Renal cortical epithelial cell (primary cell): ENCODE measurements around the gene STAP2. TPM values are rescaled to one million over a fixed set of nuclear protein-coding genes. Genes with fewer than 3 reads are reported as not detected.
A peak's percentile ranks its signal among the peaks of the same experiment; 100 is the strongest.
"Not testable (repeated sequence)": the region's sequence is repeated elsewhere in the genome, so short reads cannot be mapped to it uniquely, and the experiment has no call there.

ENCODE experiments used
- DNase-seq: peaks from one replicate; pipeline ENCODE4 v3.0.0-alpha.2; 2011; ENCODE audit warnings: low read depth
- total RNA-seq: library from RNA; depleted of rRNA; stranded (reverse); fragments of >200 nt; gene quantifications from 2 replicates; pipeline ENCODE4 v1.2.3, GENCODE V29; 2014

Gene STAP2
- total RNA-seq, 1 donor from 2014 or later = 26.6 TPM

DNA sequence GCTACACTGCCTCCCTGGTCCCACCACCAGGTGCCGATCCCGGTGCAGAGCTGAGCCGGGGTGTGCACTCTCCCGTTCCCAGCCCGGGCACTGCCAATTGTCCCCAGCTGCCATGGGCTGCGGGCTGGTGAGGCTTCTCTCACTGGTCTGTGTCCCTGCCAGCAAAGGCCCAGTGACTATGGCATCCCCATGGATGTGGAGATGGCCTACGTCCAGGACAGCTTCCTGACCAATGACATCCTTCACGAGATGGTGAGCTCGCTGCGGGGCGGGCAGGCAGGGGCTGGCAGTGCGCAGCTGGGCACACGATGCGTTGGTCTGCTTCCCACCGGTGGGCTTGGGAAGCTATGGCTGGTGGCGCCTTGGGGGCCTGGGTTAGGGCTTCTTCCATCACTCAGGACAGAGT lies 19.3 kb upstream of the STAP2 start:
- DNase-seq = no peak

DNA sequence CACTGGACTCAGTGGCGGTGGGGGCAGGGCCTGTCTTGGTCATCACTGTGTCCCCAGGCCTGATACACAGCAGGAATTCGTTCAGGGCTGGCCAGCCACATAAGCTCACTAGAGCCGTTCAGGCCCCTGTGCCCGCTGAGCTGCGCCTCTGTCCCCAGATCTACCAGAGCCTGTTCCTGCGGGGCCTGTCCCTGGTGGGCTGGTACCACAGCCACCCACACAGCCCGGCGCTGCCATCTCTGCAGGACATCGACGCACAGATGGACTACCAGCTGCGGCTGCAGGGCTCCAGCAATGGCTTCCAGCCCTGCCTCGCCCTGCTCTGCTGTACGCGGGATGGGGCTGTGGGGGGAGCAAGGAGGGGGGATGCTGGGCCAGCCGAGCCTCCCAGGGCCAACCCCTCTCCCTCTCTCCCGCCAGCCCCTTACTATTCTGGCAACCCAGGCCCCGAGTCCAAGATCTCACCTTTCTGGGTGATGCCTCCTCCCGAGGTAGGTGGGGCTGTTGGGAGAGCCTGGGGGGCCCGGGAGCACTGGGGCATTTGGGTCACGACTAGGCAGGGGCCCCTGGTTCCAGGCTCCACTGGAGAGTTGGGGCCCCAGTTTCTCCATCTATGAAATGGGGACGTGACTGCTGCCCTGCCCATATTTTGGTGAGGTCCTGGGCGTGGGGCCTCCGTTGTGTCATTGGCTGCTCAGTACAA lies 18.6 kb upstream of the STAP2 start:
- no peak for DNase-seq

- DNase-seq = no peak
Observed at GRCh38 chr19:4354897-4355296, 16.3 kb upstream of the STAP2 start.

- no peak for DNase-seq
Observed at GRCh38 chr19:4354282-4354681, 15.7 kb upstream of the STAP2 start.

- peak; percentile 56 for DNase-seq
Observed at GRCh38 chr19:4352701-4353121, 14.1 kb upstream of the STAP2 start.

DNA sequence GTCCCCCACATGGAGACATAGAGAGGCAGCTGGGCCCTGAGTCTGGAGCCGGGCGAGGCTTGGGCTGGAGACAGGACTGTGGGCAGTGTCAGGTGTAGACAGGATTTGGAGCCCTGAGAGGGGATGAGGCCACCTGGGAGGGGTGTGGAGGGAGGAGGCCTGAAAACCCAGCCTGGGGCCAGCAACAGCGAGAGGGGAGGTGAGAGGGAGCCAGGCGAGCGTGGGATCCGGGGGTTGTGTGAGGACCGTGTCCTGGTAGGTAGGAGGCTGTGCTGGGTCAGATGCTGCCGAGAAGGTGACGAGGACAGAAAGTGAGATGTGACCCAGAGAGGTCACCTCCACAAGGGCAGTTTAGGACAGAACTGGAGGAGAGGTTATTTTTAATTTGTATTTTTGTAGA lies 12.1 kb upstream of the STAP2 start:
- no peak for DNase-seq

DNA sequence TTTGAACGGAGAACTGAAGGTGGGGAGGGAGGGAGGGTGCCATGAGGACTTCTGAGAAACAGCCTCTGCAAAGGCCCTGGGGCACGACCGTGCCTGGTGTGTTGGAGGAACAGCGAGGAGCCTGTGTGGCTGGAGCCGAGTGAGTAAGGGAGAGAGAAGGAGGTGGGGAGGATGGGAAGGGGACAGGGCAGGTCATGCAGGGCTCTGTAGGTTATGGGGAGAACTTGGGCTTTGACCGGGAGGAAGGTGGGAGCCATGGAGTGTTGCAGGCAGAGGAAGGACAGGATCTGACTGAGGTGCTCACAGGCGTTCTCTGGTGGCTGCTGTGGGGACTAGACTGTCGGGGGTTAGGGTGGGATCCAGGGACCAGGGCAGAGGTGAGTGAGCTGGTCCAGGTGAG lies 11.5 kb upstream of the STAP2 start:
- DNase-seq = no peak

DNA sequence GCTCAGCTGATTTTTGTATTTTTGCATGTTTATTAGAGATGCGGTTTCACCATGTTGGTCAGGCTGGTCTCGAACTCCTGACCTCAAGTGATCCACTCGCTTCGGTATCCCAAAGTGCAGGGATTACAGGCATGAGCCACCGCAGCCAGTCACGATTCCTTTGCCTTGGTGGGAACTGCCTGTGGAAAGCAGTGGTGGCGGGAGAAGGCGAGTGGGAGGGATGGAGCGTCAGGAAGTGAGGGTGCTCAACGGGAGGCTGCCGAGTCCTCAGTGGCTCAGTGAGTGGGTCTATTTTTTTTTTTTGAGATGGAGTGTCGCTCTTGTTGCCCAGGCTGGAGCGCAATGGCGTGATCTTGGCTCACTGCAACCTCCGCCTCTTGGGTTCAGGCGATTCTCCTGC lies 10.6 kb upstream of the STAP2 start:
- DNase-seq = not testable (repeated sequence)

GRCh38 chr19:4347521-4347920 lies 8.9 kb upstream of the STAP2 start:
- DNase-seq = no peak

DNA sequence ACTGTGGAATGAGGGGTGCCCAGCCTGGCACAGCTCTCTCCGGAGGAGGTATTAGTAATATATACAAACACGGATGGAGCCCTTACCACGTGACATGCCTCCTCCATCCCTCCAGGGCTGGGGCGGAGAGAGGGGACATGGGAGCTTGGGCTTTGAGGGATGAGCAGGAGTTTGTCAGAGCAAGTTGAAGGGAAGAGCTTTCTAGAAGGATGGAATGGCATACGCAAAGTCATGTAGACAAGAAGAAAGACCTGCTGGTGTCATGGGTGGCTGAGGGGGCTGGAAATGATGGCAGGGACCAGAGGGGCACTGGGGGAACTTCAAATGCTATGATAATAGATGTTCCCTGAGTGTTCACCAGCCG lies 7.4 kb upstream of the STAP2 start:
- DNase-seq = no peak

GRCh38 chr19:4345342-4346019 lies 6.9 kb upstream of the STAP2 start:
- DNase-seq = no peak

DNA sequence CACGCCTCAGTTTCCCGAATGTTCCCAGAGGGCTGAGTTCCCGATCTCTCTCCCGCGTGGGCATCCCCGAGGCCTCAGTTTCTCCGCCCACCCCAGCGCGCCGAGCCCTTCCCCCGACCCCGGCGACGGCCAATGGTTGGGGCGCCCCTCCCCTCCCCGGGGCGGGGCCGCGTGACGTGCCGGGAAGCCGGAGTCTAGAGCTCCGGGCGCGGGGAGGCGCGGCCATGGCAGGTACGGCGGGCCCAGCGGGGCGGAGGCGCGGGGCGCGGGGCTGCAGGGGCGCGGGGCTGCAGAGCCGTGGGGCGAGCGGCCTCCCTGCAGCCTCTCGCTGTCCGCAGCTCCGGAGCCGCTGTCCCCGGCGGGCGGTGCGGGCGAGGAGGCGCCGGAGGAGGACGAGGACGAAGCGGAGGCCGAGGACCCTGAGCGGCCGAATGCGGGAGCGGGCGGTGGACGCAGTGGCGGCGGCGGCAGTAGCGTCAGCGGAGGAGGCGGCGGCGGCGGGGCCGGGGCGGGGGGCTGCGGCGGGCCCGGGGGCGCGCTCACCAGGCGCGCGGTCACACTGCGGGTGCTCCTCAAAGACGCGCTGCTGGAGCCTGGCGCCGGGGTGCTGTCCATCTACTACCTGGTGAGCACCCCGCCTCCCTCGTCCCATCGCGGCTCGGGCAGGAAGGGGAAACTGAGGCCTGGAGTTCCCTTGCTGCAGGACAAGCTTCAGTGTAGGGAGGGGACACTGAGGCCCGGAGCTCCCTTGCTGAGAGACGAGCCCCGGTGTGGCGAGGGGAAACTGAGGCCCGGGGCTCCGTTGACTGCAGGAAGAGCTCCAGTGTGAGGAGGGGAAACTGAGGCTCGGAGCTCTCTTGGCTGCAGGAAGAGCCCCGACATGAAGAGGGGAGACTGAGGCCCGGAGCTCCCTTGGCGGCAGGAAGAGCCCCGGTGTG lies 5.0 kb upstream of the STAP2 start, which contains the start of gene MPND:
Gene MPND (plus strand): TSS at position 193 of the 938 bp plus-strand sequence. CDS start 32 bp downstream, at position 225.
- DNase-seq = peak; percentile 46

GRCh38 chr19:4342615-4343369 lies 4.2 kb upstream of the STAP2 start:
- DNase-seq = peak; percentile 100

GRCh38 chr19:4342314-4342614 lies 3.6 kb upstream of the STAP2 start:
- no peak for DNase-seq

DNA sequence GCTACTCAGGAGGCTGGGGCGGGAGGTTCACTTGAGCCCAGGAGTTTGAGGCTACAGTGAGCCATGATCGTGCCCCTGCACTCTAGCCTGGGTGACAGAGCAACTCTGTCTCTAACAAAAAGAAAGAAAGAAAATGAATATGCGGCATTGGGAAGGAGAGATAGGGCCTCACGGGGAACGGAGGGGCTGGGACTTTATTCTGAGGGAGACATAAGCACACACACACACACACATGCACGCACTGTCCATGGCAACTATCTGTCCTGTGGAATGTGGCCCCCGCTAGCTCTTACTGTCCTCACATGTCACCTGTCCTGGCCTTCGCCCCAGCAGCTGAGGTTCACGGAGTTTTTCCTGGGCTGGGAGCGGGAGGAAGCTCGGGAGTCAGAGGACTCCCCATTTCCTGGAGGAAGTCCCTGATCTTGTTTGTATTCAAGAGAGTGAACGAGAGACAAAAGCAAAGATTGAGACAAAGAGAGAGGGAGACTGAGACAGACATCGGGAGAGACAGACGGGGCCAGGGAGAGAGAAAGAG lies 654 bp downstream of the STAP2 start:
- DNase-seq = peak; percentile 5

DNA sequence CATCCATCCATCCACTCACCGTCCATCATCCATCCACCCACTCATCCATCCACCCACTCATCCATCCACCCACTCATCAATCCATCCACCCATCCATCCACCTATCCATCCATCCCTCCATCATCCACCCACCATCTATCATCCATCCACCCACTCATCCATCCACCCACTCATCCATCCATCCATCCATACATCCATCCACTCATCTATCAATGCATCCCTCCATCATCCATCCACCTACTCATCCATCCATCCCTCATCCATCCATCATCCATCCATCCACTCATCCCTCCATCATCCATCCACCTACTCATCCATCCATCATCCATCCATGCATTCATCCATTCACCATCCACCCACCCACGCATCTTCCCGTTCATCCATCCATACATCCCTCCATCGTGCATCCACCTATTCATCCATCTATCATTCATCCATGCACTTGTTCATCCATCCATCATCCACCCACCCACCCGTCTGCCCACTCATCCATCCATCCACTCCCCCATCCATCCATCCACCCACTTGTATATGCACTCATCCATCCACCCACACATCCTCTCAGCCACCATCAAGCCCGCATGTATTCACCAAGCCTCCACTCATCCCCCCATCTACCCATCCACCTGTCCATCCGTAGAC lies 3.6 kb downstream of the STAP2 start:
- no peak for DNase-seq

- DNase-seq = no peak
Observed at GRCh38 chr19:4329858-4330257, 8.8 kb downstream of the STAP2 start.

DNA sequence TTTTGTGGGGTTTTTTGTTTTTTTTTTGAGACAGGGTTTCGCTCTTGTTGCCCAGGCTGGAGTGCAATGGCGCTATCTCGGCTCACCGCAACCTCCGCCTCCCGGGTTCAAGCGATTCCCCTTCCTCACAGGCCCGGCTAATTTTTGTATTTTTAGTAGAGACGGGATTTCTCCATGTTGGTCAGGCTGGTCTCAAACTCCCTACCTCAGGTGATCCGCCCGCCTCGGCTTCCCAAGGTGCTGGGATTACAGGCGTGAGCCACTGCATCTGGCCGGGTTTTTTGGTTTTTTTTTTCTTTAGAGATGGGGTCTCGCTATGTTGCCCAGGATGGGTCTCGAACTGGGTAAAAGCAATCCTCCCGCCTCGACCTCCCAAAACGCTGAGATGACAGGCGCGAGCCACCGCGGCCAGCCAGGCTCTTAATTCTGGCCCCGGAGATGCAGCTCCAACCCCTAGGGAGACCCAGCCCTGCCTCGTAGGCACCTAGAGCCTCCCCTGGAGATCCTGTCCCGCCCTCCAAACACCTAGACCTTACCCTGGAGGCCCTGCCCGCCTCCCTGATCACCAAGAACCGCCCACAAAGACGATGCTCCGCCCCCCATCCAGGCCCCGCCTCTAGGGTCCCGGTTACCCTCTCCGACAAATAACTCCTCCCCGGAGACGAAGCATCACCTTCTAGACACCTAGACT lies 9.5 kb downstream of the STAP2 start:
- not testable (repeated sequence) for DNase-seq

DNA sequence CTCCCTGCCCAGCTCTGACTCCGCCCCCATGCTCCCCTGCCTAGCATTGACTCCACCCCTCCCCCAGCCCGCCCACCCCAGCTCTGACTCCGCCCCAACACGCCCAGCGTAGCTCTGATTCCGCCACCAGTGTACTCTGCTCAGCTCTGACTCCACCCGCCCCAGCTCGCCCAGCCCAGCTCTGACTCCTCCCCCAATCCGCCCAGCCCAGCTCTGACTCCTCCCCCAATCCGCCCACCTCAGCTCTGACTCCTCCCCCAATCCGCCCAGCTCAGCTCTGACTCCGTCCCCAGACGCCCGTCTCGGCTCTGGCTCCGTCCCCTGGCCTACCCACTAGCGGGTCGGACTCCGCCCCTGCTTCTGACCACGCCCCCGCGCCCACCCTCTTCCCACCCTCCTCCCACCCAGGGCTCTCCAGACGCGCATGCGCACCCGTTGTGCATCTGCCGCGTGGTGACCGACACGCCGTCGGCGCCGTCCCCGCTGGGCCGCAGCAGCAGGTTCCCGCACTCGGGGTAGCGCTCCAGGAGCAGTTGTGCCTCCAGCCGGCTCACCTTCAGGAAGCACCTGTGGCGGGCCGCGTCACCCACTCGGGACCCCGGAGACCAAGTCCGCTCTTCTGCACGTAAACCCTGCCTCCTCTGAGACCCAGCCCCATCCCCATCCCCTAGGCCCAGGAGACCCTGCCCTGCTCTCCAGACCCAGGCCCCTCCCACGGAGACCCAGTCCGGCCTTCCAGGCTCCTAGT lies 10.2 kb downstream of the STAP2 start:
- DNase-seq = peak; percentile 77

- DNase-seq = no peak
Observed at GRCh38 chr19:4327877-4328242, 10.8 kb downstream of the STAP2 start.
